GM20000 (cell line): ENCODE results near the gene PDGFRB.

Source experiments
- DNase-seq: peaks from one replicate; pipeline ENCODE4 v3.0.0; 2012; ENCODE audit warnings: low spot score
- TF ChIP-seq, protein P1 (sequence below): IDR thresholded peaks from 2 replicates; pipeline ENCODE4 v1.5.1; 2012; ENCODE audit warnings: mild to moderate bottlenecking, control low read depth; ENCODE audit errors: extremely low read depth, missing control alignments

Gene PDGFRB

DNA sequence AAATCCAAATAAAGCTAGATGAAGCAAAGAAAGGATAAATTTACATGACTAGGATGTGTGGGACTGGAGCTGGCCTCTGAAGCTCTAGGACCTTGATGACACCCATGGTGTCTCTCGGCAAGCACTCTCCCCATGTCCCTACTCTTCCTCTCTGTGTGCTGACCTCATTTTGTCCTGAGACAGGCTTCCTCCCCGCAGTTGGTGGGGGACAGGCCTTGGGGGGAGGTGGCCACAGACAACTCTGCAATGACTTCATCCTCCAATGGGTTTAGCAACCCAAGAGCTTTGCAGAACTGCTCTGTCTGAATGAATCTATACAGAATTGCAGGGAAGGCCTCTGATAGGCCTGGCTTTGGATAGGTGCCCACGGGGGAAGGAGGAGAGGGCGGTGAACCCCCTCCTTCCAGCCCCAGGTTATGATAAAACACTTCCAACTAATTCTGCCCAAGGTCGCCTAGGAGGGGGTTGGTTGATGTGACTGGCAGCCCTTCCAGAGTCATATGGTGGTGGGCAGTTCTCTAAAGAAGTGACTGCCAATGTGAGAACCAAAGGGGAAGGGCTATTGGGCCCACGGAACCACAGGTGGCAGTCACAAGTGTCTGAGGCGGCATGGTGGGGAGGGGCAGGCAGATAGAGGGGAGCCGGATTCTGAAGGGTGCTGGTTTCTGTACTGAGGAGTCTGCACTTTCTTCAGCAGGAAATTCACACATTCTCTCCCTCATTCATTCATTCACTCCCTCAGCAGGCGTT, 40.3 kb upstream of the PDGFRB start:
- TF ChIP-seq, protein P1, sequence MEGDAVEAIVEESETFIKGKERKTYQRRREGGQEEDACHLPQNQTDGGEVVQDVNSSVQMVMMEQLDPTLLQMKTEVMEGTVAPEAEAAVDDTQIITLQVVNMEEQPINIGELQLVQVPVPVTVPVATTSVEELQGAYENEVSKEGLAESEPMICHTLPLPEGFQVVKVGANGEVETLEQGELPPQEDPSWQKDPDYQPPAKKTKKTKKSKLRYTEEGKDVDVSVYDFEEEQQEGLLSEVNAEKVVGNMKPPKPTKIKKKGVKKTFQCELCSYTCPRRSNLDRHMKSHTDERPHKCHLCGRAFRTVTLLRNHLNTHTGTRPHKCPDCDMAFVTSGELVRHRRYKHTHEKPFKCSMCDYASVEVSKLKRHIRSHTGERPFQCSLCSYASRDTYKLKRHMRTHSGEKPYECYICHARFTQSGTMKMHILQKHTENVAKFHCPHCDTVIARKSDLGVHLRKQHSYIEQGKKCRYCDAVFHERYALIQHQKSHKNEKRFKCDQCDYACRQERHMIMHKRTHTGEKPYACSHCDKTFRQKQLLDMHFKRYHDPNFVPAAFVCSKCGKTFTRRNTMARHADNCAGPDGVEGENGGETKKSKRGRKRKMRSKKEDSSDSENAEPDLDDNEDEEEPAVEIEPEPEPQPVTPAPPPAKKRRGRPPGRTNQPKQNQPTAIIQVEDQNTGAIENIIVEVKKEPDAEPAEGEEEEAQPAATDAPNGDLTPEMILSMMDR, result no peak
- no peak for DNase-seq

DNA sequence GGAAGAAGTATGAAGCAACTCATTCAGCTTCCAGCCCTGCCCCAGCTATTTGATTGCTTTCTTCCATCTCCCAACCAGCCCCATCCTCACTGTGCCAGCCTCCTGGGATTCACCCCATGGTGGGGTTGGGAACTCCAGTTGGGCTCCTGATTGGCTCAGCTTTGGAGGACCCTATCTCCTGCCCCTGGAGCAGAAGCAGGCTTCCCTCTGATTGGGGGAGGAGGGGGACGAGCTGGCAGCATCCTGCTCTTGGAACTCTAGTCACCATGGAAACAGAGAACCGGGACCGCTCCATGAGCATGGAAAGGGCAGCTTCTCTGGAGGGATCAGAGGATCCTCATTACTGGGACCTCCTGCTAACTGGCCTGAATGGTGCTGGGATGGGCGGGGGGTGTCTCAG, 36.8 kb upstream of the PDGFRB start:
- DNase-seq, result no peak
- TF ChIP-seq, protein P1, result no peak

DNA sequence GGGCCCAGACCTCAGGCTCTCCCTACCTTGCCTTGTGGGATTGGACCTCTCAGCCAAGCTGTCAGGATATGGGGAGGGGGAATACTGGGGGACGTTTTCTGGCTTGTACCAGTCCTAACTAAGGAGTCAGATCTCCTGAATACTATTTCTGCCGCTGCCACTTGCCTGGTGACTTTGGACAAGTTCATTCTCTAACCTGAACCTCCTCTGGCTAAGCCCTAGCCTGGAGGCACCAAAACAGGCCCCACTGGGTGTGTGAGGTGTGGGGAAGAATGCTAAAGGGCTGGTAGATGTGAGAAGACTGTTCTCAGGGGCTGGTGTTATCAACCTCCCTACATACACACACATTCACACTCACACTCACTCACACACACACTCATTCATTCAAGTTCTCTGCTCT, 35.3 kb upstream of the PDGFRB start:
- no peak for DNase-seq
- TF ChIP-seq, protein P1, result no peak

DNA sequence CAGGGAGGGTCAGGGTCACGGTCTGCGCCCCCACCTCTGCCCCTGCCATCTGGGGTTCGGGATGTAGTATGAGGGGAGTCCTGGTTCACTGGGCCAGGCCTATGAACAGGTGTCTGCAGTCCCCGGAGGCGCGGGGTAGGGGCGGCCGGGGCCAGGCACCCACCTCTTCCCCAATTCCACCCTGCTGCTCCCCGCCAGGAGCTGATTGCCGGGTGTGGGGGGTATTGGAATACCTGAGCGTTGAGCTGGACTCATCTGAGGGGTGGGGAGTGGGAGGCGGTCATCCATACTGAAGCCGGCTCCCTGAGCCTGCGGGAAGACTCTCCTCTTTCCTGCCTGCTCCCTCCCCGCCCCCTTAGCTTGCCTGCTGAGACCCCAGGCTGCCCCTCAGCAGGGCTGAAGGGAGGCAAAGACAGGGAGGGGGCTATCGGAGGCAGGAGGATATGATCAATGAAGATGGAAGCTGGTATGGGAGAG, 34.9 kb upstream of the PDGFRB start:
- no peak for DNase-seq
- TF ChIP-seq, protein P1, result no peak

DNA sequence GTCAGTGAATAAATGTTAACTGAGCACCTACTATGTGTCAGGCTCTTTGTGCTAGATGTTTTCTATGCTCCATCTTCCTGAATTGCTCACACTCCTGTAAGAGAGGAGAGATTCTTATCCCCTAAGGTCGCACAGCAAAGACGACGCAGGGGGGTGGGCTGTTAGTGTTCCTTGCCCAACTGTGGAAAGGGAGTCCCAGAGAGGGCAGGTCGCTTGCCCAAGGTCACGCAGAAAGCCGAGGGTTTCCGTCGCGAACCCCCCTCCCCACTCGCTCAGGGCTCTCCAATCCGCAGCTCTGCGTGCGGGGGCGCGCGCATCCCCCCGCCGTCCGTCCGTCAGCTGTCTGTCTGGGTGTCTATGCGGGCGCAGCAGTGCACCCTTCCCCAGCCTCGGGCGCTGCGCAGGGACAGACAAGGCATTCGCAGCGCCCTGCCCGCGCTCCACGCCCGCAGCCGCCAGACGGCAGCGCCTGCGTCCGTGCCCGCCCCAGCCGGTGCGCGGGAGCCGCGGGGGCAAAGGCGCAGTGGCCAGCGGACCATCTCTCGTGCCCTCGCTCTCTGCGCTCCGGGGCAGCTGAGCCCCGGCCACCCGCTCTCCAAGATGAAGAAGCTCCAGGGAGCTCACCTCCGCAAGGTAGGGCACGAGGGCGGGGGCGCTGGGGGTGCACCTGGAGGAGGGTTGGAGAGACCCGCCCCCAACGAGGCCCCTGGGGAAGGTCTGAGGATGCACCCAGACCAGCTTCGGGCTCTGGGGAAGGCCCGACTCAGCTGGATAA, 34.3 kb upstream of the PDGFRB start, which contains the start of gene SLC6A7:
Gene SLC6A7, plus strand, starts transcription at position 335 of the 775 bp plus-strand sequence. Its CDS starts 266 bp downstream, at position 601.
- DNase-seq, result no peak
- TF ChIP-seq, protein P1, result no peak

DNA sequence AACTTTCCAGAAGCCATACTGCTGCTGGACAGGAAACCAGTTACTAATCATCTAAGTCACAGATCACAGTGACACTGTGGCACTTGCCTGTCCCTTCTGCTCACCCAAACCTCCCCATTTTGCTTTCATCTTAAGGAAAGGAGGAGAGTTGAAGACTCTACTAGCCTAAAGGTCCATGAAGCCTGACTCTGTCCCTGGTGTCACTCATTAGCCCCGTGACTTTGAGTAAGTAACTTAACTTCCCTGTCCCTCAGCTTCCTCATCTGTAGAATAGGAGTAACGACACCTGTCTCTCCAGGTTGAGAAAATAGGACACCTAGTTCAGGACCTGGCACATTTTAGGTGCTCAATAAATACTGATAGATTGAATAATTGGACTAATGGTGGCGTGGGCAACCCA, 33.7 kb upstream of the PDGFRB start:
- TF ChIP-seq, protein P1, result no peak
- DNase-seq, result no peak

DNA sequence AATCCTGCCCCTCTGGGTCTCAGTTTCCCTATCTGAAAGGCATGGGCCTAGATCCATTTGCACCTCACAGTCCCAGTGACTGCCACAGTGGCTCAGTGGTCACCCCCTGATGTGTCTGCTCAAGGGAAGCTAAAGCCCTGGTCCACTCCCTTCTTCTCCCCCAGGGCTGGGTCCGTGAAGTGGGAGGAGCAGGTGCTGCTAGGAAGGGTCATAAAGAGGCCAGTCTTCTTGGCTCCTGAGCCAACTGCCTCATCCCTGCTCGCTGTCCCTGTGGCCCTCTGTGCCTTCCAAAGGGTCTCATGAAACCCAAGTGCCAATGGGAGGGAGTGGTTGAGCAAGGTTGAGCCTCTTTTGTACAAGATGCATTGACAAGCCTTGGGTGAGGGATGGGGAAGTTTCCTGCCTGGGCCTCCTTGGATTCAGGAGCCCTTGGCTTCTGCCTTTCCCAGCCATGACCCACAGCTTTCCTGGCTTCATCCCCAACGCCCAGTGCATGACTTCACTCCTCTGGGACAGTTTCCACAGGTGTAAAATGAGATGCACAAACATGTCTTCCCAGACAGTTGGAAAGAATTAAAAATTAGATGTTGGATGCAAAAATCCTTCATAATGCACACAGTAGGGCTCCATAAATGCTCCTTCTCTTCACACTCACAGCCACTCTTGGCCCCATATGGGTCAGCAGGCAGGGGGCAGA, 32.6 kb upstream of the PDGFRB start:
- DNase-seq, result no peak
- TF ChIP-seq, protein P1, result no peak
